Spleen (tissue), 7 donors: ENCODE measurements around the gene RPLP1.

Source experiments
- CTCF ChIP-seq, 11 experiments: fragments of 200-600 bp in 7 of 11; fragments of 450-650 bp in 4 of 11; sonication (generic) in 4 of 11; IDR thresholded peaks in 8 of 11; conservative IDR thresholded peaks in 3 of 11; 1 replicate in 7 of 11; 2 replicates in 4 of 11; pipeline versions ENCODE4 v1.4.0 to v1.8.0; 2016 to 2021; ENCODE audit warnings: antibody characterized with exemption in 11 of 11, inconsistent platforms in 4 of 11, mild to moderate bottlenecking in 1 of 11
- POLR2A ChIP-seq, 3 donors: fragments of 450-650 bp; IDR thresholded peaks; one replicate each; pipeline ENCODE4 v1.5.1; 2017; ENCODE audit warnings: antibody characterized with exemption in 3 of 3, mild to moderate bottlenecking in 1 of 3
- donor health status: DM: no; HTN: no; CAD: no; lungs with moderate emphysema.
- donor health status: DM: no; HTN: no; CAD: no.
- donor health status: DM: no; HTN: no; CAD: no.

- TF ChIP-seq CTCF (IDR thresholded peaks at IDR 0.05 in 8 of 11, conservative IDR thresholded peaks at IDR 0.05 in 3 of 11) (no peak), POLR2A (IDR thresholded peaks at IDR 0.05) (no peak)
Measured at GRCh38 chr15:69410248-69410874, 42.3 kb upstream of the RPLP1 start.
